ENCODE data around the gene ZNF784. TPM values are rescaled to one million over a fixed set of nuclear protein-coding genes. Genes with fewer than 3 reads are reported as not detected.
"Not testable (repeated sequence)": the region's sequence is repeated elsewhere in the genome, so short reads cannot be mapped to it uniquely, and the experiment has no call there.

ZNF784 gene
- total RNA-seq, 1 donor from 2014 or later, result 12.9 TPM

DNA sequence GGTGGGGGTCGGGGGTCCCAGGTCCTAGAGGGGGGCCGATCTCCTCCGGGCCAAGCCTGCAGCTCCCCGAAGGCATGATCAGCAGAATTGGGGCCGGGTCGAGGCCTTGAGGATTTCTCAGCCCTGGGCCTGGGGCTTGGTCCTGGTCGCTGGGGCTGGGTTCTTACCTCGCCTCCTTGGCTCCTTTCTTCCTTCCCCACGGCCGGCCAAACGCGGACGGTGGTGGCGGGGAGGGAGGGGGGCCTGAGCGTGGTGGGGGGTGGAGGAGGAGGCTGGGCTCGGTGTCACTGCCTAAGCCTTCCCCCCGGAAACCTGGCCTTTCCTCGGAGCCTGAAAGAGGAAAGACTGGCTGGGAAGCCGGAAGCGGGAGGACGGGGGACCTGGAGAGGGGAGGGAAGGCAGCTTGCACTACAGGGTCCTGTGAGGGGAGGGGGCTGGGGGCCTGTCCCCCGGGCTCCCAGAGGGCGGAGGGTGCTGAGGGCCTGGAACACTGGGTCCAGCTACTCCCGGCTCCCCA lies 43.7 kb downstream of the ZNF784 start, which contains the start of gene ZNF579:
Gene ZNF579, minus strand, starts transcription at position 221 of the 517 bp plus-strand sequence. CDS start 1,209 bp downstream, outside the sequence.
- peak within 1 kb of the TSS; percentile 96 for H3K27ac Mint-ChIP-seq
- H3K4me3 Mint-ChIP-seq, result peak within 1 kb of the TSS; percentile 90
- no peaks in the 10 kb centered on the region for H3K27me3 Mint-ChIP-seq (ENCODE audit: low read depth)
- peaks cover 22% of the 10 kb centered on the region for H3K36me3 Mint-ChIP-seq
- H3K4me1 Mint-ChIP-seq, result peaks cover 31% of the 10 kb centered on the region
- H3K9me3 Mint-ChIP-seq, result no peaks in the 10 kb centered on the region
- TF ChIP-seq, protein P1, sequence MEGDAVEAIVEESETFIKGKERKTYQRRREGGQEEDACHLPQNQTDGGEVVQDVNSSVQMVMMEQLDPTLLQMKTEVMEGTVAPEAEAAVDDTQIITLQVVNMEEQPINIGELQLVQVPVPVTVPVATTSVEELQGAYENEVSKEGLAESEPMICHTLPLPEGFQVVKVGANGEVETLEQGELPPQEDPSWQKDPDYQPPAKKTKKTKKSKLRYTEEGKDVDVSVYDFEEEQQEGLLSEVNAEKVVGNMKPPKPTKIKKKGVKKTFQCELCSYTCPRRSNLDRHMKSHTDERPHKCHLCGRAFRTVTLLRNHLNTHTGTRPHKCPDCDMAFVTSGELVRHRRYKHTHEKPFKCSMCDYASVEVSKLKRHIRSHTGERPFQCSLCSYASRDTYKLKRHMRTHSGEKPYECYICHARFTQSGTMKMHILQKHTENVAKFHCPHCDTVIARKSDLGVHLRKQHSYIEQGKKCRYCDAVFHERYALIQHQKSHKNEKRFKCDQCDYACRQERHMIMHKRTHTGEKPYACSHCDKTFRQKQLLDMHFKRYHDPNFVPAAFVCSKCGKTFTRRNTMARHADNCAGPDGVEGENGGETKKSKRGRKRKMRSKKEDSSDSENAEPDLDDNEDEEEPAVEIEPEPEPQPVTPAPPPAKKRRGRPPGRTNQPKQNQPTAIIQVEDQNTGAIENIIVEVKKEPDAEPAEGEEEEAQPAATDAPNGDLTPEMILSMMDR (IDR thresholded peaks at IDR 0.05; ENCODE audit: unreplicated experiment), result no peak
- DNase-seq (ENCODE audit: low spot score in 2 of 2, unreplicated experiment in 2 of 2), result peak; percentile 61 to 78

DNA sequence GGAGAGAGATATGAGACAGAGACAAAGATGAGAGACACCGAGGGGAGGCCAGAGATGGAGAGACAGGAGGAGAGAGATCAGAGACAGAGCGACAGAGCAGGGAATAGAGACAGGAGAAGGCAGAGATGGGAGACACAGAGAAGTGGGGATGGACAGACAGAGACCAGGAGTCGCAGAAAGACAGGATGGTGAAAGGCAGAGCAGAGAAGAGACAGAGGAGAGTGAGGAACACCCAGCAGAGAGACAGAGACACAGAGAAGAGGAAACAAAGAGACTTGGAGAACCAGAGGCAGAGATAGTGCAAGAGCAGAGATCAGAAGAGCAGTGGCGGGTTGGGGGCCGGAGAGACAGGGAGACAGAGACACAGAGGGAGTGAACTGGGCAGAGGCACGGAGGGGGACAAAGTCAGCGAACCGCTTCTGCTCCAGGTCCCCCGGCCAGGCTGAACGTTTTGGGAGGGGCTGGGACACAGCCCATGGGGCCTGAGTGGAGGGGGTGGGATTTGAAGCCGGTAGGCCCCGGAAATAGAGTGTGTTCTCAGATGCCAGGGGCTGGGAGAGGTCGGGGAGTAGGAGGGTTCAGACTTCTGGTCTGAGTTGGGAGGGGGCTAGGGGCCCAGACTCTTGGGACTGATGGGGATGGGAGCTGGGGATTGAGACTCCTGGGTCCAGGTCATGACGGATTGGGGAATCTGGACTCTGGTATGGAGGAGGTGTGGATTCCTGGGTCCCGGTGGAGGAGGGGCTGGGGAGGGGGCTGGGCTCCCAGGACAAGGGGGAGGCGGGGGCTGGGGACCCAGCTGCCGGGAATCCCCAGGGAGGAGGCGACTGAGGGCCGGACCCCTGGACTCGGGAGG lies 44.4 kb downstream of the ZNF784 start:
- H3K27ac Mint-ChIP-seq, result peak overlapping the region; percentile 96
- no peak for DNase-seq (ENCODE audit: low spot score in 2 of 2, unreplicated experiment in 2 of 2)
- no peaks in the 10 kb centered on the region for H3K9me3 Mint-ChIP-seq
- peaks cover 24% of the 10 kb centered on the region for H3K4me1 Mint-ChIP-seq
- H3K27me3 Mint-ChIP-seq (ENCODE audit: low read depth), result no peaks in the 10 kb centered on the region
- TF ChIP-seq, protein P1 (IDR thresholded peaks at IDR 0.05; ENCODE audit: unreplicated experiment), result no peak
- H3K4me3 Mint-ChIP-seq, result peak overlapping the region; percentile 90
- H3K36me3 Mint-ChIP-seq, result peaks cover 22% of the 10 kb centered on the region

DNA sequence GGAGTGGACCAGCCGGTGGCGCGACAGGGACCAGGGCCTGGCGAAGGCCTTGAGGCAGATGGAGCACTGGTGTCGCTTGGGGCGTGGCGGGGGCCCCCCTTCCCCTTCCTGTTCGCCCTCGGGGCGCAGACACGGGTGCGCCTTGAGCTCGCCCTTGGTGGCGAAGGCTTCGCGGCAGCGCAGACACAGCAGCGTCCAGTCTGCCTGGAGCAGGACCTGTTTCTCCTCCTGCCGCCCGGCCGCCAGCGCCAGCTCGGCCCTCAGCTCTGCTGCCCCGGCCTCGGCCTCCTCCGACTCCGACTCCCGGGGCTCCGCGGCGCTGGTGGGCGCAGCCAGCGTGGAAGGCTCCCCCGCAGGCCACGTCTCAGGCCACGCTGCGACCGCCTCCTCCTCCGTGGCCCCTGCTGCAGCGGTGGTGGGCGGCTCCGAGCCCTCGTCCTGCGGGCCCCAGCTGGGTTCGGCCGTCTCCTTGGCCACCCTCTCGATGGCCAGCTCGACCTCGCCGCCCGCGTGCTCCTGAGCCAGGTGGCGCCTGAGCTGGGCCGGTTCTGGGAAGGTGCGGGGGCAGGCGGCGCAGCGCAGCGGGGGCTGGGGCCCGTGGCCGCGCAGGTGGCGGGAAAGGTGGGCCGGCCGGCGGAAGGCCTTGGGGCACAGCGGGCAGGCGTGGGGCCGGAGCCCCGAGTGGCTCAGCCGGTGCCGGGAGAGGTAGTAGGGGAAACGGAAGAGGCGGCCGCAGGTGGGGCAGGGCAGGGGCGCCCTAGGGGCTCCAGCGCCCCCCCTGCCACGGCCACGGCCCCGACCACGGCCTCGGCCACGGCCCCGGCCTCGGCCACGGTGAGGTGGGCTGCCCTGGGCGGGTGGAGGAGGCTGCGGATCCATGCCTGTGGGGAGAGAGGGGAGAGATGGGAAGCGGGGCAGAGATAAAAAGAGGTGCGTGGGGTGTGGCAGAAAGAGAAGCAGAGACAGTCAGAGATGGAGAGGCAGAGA lies 45.3 kb downstream of the ZNF784 start:
- no peaks in the 10 kb centered on the region for H3K27me3 Mint-ChIP-seq (ENCODE audit: low read depth)
- H3K4me3 Mint-ChIP-seq, result peak overlapping the region; percentile 90
- H3K36me3 Mint-ChIP-seq, result peaks cover 22% of the 10 kb centered on the region
- TF ChIP-seq, protein P1 (IDR thresholded peaks at IDR 0.05; ENCODE audit: unreplicated experiment), result no peak
- no peak for DNase-seq (ENCODE audit: low spot score in 2 of 2, unreplicated experiment in 2 of 2)
- peak overlapping the region; percentile 96 for H3K27ac Mint-ChIP-seq
- no peaks in the 10 kb centered on the region for H3K9me3 Mint-ChIP-seq
- H3K4me1 Mint-ChIP-seq, result peaks cover 24% of the 10 kb centered on the region

DNA sequence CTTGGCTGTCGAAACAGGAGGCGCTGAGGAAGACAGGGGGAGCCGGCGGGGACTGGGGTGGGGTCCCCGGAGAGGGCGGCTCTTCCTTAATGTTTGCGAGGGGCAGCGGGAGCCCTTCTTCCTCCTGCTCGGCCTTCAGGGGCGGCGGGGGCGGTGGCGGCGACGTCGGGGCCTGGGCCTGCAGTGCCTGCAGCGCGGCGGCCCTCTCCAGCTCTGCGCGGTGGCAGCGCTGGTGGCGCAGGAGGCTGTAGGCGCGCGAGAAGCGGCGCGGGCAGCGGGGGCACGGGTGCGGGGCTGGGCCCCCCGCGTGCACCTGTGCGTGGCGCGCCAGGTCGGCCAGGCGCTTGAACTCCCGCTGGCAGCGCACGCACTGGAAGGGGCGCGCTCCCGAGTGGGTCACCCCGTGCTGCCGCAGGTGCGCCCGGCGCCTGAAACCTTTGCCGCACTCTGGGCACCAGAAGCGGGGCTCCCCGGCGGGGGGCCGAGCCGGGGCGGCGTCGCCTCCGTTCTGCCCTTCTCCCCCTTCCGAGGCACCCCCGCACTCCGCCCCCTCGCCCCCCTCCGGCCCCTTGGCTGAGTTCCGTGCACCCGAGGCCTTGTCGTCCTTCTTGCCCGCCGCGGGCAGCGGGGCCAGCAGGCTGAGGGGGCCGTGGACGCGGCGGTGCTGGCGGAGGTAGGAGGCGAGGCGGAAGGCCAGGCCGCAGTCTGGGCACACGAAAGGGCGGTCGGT lies 46.2 kb downstream of the ZNF784 start:
- H3K27me3 Mint-ChIP-seq (ENCODE audit: low read depth), result no peaks in the 10 kb centered on the region
- TF ChIP-seq, protein P1 (IDR thresholded peaks at IDR 0.05; ENCODE audit: unreplicated experiment), result no peak
- H3K36me3 Mint-ChIP-seq, result peaks cover 22% of the 10 kb centered on the region
- H3K9me3 Mint-ChIP-seq, result no peaks in the 10 kb centered on the region
- H3K4me1 Mint-ChIP-seq, result peaks cover 24% of the 10 kb centered on the region
- H3K4me3 Mint-ChIP-seq, result no peak overlapping the region
- DNase-seq (ENCODE audit: low spot score in 2 of 2, unreplicated experiment in 2 of 2), result no peak
- no peak overlapping the region for H3K27ac Mint-ChIP-seq

DNA sequence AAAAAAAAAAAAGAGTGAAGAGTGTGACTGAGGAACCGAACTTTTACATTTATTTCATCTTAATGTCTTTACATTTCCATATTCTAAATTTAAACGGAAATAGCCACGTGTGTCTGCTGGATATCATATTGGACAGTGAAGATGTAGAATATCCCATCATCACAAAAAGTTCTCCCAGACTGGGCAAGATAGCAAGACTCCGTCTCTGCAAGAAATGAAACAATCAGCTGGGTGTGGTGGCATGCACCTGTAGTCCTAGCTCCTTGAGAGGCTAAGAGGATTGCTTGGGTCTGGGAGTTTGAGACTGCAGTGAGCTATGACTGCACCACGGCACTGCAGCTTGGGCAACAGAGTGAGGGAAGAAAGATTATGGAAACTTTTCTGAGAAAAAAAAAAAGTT lies 47.6 kb downstream of the ZNF784 start:
- Mint-ChIP-seq H3K36me3 (peaks cover 22% of the 10 kb centered on the region), H3K4me1 (peaks cover 19% of the 10 kb centered on the region), H3K9me3 (no peaks in the 10 kb centered on the region), H3K4me3 (peak overlapping the region; percentile 50), H3K27me3 (ENCODE audit: low read depth) (no peaks in the 10 kb centered on the region), H3K27ac (peak overlapping the region; percentile 6)
- TF ChIP-seq, protein P1 (IDR thresholded peaks at IDR 0.05; ENCODE audit: unreplicated experiment), result no peak
- no peak for DNase-seq (ENCODE audit: low spot score in 2 of 2, unreplicated experiment in 2 of 2)

DNA sequence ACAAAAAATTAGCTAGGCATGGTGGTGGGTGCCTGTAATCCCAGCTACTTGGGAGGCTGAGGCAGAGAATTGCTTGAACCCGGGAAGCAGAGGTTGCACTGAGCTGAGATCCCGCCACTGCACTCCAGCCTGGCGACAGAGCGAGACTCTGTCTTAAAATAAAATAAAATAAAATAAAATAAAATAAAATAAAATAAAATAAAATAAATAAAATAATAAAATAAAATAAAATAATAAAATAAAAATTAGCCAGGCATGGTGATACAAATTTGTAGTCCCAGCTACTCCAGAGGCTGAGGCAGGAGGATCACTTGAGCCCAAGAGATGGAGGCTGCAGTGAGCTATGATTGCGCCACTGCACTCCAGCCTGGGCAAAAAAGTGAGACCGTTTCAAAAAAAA lies 50.4 kb downstream of the ZNF784 start:
- not testable (repeated sequence) for H3K9me3 Mint-ChIP-seq; DNase-seq (ENCODE audit: low spot score in 2 of 2, unreplicated experiment in 2 of 2); H3K4me3 Mint-ChIP-seq; H3K27me3 Mint-ChIP-seq (ENCODE audit: low read depth); H3K27ac Mint-ChIP-seq; H3K4me1 Mint-ChIP-seq
- peaks cover 17% of the 10 kb centered on the region for H3K36me3 Mint-ChIP-seq

Measured in mesothelial cell of epicardium (in vitro differentiated cells).